ENCODE data around the gene LHX8. TPM values are rescaled to one million over a fixed set of nuclear protein-coding genes. Genes with fewer than 3 reads are reported as not detected.

The LHX8 gene
- total RNA-seq, 6 donors from 2014 or later: not detected

GRCh38 chr1:75123756-75124155 lies 10.4 kb upstream of the LHX8 start:
- ATAC-seq (ENCODE audit: low FRiP score in 2 of 2): no peak
- no peak overlapping the region for H3K4me3 ChIP-seq
- no peaks in the 10 kb centered on the region for H3K4me1 ChIP-seq
- peaks cover 0 to 17% (median 8%) of the 10 kb centered on the region in 4 donors for H3K27me3 ChIP-seq
- H3K27ac ChIP-seq: no peak overlapping the region
- WGBS, 2 donors: 81% methylated on average over 1 of the region's 1 CpG
- H3K9me3 ChIP-seq: peaks cover 0 to 12% (median 0%) of the 10 kb centered on the region in 4 donors
- no peak for TF ChIP-seq EP300 (IDR thresholded peaks at IDR 0.05)
- TF ChIP-seq POLR2A (IDR thresholded peaks at IDR 0.05): no peak
- TF ChIP-seq POLR2AphosphoS5 (IDR thresholded peaks at IDR 0.05): no peak
- TF ChIP-seq CTCF (IDR thresholded peaks at IDR 0.05): no peak
- no peaks in the 10 kb centered on the region for H3K36me3 ChIP-seq
- DNase-seq: no peak

GRCh38 chr1:75124510-75124909 lies 9.7 kb upstream of the LHX8 start:
- no peaks in the 10 kb centered on the region for H3K4me1 ChIP-seq
- DNase-seq: peak in 1 of 2 donors; percentile 66
- TF ChIP-seq EP300 (IDR thresholded peaks at IDR 0.05) (no peak), POLR2AphosphoS5 (IDR thresholded peaks at IDR 0.05) (no peak), POLR2A (IDR thresholded peaks at IDR 0.05) (no peak)
- ATAC-seq (ENCODE audit: low FRiP score in 2 of 2): peak in 1 of 2 donors; percentile 43
- no peaks in the 10 kb centered on the region for H3K36me3 ChIP-seq
- H3K27ac ChIP-seq: no peak overlapping the region
- peaks cover 0 to 22% (median 9%) of the 10 kb centered on the region in 4 donors for H3K27me3 ChIP-seq
- WGBS, 2 donors: 28 to 49% methylated on average over 9 to 23 of the region's 23 CpGs
- H3K9me3 ChIP-seq: peaks cover 0 to 12% (median 0%) of the 10 kb centered on the region in 4 donors
- no peak overlapping the region for H3K4me3 ChIP-seq

- TF ChIP-seq EP300 (IDR thresholded peaks at IDR 0.05) (no peak), POLR2A (IDR thresholded peaks at IDR 0.05) (no peak)
- Histone ChIP-seq H3K4me3 (no peak overlapping the region), H3K9me3 (peaks cover 0 to 12% (median 0%) of the 10 kb centered on the region in 4 donors), H3K4me1 (no peaks in the 10 kb centered on the region), H3K36me3 (no peaks in the 10 kb centered on the region), H3K27me3 (peaks cover 0 to 29% (median 9%) of the 10 kb centered on the region in 4 donors), H3K27ac (no peak overlapping the region)
- DNase-seq (peak in 1 of 2 donors; percentile 66), ATAC-seq (ENCODE audit: low FRiP score in 2 of 2) (peak in 1 of 2 donors; percentile 23)
- WGBS, 2 donors: 33 to 68% methylated on average over 13 to 27 of the region's 38 CpGs
These were observed 8.9 kb upstream of the LHX8 start for GRCh38 chr1:75125161-75125726.

- WGBS, 2 donors: 23 to 56% methylated on average over 11 to 12 of the region's 12 CpGs
- no peak for TF ChIP-seq EP300 (IDR thresholded peaks at IDR 0.05)
- TF ChIP-seq POLR2A (IDR thresholded peaks at IDR 0.05): no peak
- TF ChIP-seq CTCF (IDR thresholded peaks at IDR 0.05): no peak
- TF ChIP-seq POLR2AphosphoS5 (IDR thresholded peaks at IDR 0.05): no peak
These were observed 7.5 kb upstream of the LHX8 start for GRCh38 chr1:75126611-75127101.

GRCh38 chr1:75127916-75128717 lies 6.1 kb upstream of the LHX8 start:
- no peak for ATAC-seq (ENCODE audit: low FRiP score in 2 of 2)
- Histone ChIP-seq H3K27me3 (peaks cover 0 to 57% (median 11%) of the 10 kb centered on the region in 4 donors), H3K4me1 (no peaks in the 10 kb centered on the region), H3K36me3 (no peaks in the 10 kb centered on the region), H3K27ac (no peak overlapping the region), H3K4me3 (no peak overlapping the region), H3K9me3 (peaks cover 0 to 12% (median under 1%) of the 10 kb centered on the region in 4 donors)
- 6 to 13% methylated on average over 27 of the region's 27 CpGs for WGBS, 2 donors
- TF ChIP-seq EP300 (IDR thresholded peaks at IDR 0.05) (no peak), POLR2A (IDR thresholded peaks at IDR 0.05) (no peak), CTCF (IDR thresholded peaks at IDR 0.05) (no peak), POLR2AphosphoS5 (IDR thresholded peaks at IDR 0.05) (no peak)
- DNase-seq: no peak

More at GRCh38 chr1:75126611-75127101, 7.5 kb upstream of the LHX8 start:
- Histone ChIP-seq H3K36me3 (no peaks in the 10 kb centered on the region), H3K4me1 (no peaks in the 10 kb centered on the region), H3K4me3 (no peak overlapping the region), H3K27me3 (peaks cover 0 to 43% (median 11%) of the 10 kb centered on the region in 4 donors), H3K27ac (no peak overlapping the region), H3K9me3 (peaks cover 0 to 12% (median 0%) of the 10 kb centered on the region in 4 donors)
- ATAC-seq (ENCODE audit: low FRiP score in 2 of 2): no peak
- no peak for DNase-seq
